Keratinocyte (primary cell): ENCODE results near the gene CDC16. TPM values are rescaled to one million over a fixed set of nuclear protein-coding genes. Genes with fewer than 3 reads are reported as not detected.

ENCODE experiments used
- DNase-seq: peaks from one replicate; pipeline ENCODE4 v3.0.0-alpha.2; 2011; ENCODE audit warnings: low read depth, missing footprints, low spot score
- FAIRE-seq: peaks from 2 replicates; lab custom pipeline; 2011; peaks lifted over from hg19 to GRCh38; lab: Jason Lieb, UNC
- H2AFZ ChIP-seq: 2 replicates; pipeline ENCODE4 v1.6.0; 2012; ENCODE audit warnings: low read length, control low read depth, inconsistent platforms; ENCODE audit not compliant: control insufficient read depth
- H3K27ac ChIP-seq: 2 replicates; pipeline ENCODE4 v1.5.1; 2011; ENCODE audit warnings: low read length; ENCODE audit not compliant: control insufficient read depth, insufficient read depth
- H3K27me3 ChIP-seq: 3 replicates; pipeline ENCODE4 v1.6.0; 2011; ENCODE audit warnings: low read length; ENCODE audit not compliant: control insufficient read depth, insufficient read depth; ENCODE audit errors: extremely low read depth
- H3K36me3 ChIP-seq, 2 experiments: 2 replicates in 1 of 2; 3 replicates in 1 of 2; pipeline ENCODE4 v1.5.1; 2011; ENCODE audit warnings: low read length in 2 of 2, mild to moderate bottlenecking in 1 of 2; ENCODE audit not compliant: control insufficient read depth in 2 of 2, insufficient read depth in 2 of 2; ENCODE audit errors: extremely low read depth in 1 of 2
- H3K4me1 ChIP-seq: 3 replicates; pipeline ENCODE4 v1.5.1; 2011; ENCODE audit warnings: low read length; ENCODE audit not compliant: control insufficient read depth, insufficient read depth; ENCODE audit errors: extremely low read depth
- H3K4me2 ChIP-seq: 3 replicates; pipeline ENCODE4 v1.6.0; 2011; ENCODE audit warnings: low read depth, low read length; ENCODE audit not compliant: control insufficient read depth, insufficient read depth; ENCODE audit errors: extremely low read depth
- H3K4me3 ChIP-seq, 3 experiments: fragments of 200-600 bp in 1 of 3; sonication (generic) in 1 of 3; 2 replicates in 2 of 3; 3 replicates in 1 of 3; pipeline ENCODE4 v1.5.1; 2011 to 2016; ENCODE audit warnings: low read length in 3 of 3, mild to moderate bottlenecking in 3 of 3, control low read depth in 2 of 3, inconsistent platforms in 1 of 3, low read depth in 1 of 3, mixed read lengths in 1 of 3, mixed run types in 1 of 3, moderate library complexity in 1 of 3; ENCODE audit not compliant: control insufficient read depth in 2 of 3, insufficient read depth in 2 of 3; ENCODE audit errors: extremely low read depth in 1 of 3
- H3K79me2 ChIP-seq: 2 replicates; pipeline ENCODE4 v1.6.0; 2012; ENCODE audit warnings: low read length; ENCODE audit not compliant: control insufficient read depth, insufficient read depth
- H3K9ac ChIP-seq: 3 replicates; pipeline ENCODE4 v1.6.0; 2011; ENCODE audit warnings: low read length; ENCODE audit not compliant: control insufficient read depth, insufficient read depth; ENCODE audit errors: extremely low read depth
- H3K9me1 ChIP-seq: 3 replicates; pipeline ENCODE4 v1.6.0; 2011; ENCODE audit warnings: low read length; ENCODE audit not compliant: control insufficient read depth, insufficient read depth; ENCODE audit errors: extremely low read depth
- H3K9me3 ChIP-seq: 2 replicates; pipeline ENCODE4 v1.5.1; 2012; ENCODE audit warnings: low read depth, low read length; ENCODE audit not compliant: control insufficient read depth
- H4K20me1 ChIP-seq: 3 replicates; pipeline ENCODE4 v1.6.0; 2011; ENCODE audit warnings: low read length; ENCODE audit not compliant: control insufficient read depth, insufficient read depth; ENCODE audit errors: extremely low read depth
- EZH2 ChIP-seq: IDR thresholded peaks from one replicate; pipeline ENCODE4 v1.6.1; 2012; ENCODE audit warnings: inconsistent platforms, mild to moderate bottlenecking, low read length, moderate library complexity
- dilution Hi-C: fragments of 300-500 bp; cut with MboI; formaldehyde crosslinking; loops from one replicate; pipeline ENCODE4 v1.7.0; 2020; ENCODE audit warnings: low sequenced_read_pairs; ENCODE audit not compliant: extremely low pct_ligation_motif_present
- polyA plus RNA-seq, 5 experiments: library from polyadenylated mRNA; depleted of rRNA in 3 of 5; stranded (reverse) in 3 of 5; stranded (forward) in 1 of 5; unstranded in 1 of 5; fragments of >200 nt; gene quantifications; 1 replicate in 1 of 5; 2 replicates in 3 of 5; 3 replicates in 1 of 5; pipeline versions ENCODE4 v1.2.1 to v1.2.3, GENCODE V29; 2011 to 2012; ENCODE audit warnings: missing spikeins in 2 of 5, low read depth in 1 of 5, low replicate concordance in 1 of 5
- TF ChIP-seq, protein P1 (sequence below), 3 experiments: IDR thresholded peaks in 1 of 3; conservative IDR thresholded peaks in 1 of 3; optimal IDR thresholded peaks in 1 of 3; 2 replicates in 2 of 3; 3 replicates in 1 of 3; pipeline versions ENCODE3 to v1.5.1; 2011; ENCODE audit warnings: low read length in 3 of 3, mild to moderate bottlenecking in 3 of 3, moderate library complexity in 2 of 3, control low read depth in 1 of 3, inconsistent platforms in 1 of 3; ENCODE audit not compliant: insufficient read depth in 2 of 3; ENCODE audit errors: extremely low read depth in 1 of 3

Gene CDC16
- polyA plus RNA-seq, 1 donor (not counting 4 experiments of a cell fraction or from before 2014, with no cell fraction given): 91.8 TPM

DNA sequence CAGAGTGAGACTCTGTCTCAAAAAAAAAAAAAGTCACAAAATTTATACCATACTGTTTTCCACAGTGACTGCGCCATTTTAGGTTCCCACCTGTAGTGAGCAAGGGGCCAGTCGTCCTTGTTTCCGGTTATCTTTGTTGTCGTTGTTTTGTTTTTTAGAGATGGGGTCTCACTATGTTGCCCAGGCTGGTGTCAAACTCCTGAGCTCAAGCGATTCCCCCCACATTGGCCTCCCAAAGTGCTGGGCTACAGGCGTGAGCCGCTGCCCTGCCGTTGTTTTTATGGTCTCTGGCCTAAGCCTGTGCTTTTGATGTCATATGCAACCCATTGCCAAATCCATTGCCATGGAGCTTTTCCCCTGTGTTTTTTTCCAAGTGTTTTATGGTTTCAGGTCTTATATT, 50.0 kb downstream of the CDC16 start:
- dilution Hi-C loops: no loop called here
- no peaks in the 10 kb centered on the region for H4K20me1 ChIP-seq
- no peak overlapping the region for H2AFZ ChIP-seq
- peaks cover 5 to 13% of the 10 kb centered on the region in 2 experiments for H3K36me3 ChIP-seq
- FAIRE-seq: no peak
- no peak for DNase-seq
- no peak overlapping the region for H3K9ac ChIP-seq
- H3K4me1 ChIP-seq: peaks cover 26% of the 10 kb centered on the region
- no peaks in the 10 kb centered on the region for H3K9me3 ChIP-seq
- H3K79me2 ChIP-seq: peaks cover 38% of the 10 kb centered on the region
- H3K9me1 ChIP-seq: no peaks in the 10 kb centered on the region
- no peak for TF ChIP-seq EZH2
- TF ChIP-seq, protein P1, sequence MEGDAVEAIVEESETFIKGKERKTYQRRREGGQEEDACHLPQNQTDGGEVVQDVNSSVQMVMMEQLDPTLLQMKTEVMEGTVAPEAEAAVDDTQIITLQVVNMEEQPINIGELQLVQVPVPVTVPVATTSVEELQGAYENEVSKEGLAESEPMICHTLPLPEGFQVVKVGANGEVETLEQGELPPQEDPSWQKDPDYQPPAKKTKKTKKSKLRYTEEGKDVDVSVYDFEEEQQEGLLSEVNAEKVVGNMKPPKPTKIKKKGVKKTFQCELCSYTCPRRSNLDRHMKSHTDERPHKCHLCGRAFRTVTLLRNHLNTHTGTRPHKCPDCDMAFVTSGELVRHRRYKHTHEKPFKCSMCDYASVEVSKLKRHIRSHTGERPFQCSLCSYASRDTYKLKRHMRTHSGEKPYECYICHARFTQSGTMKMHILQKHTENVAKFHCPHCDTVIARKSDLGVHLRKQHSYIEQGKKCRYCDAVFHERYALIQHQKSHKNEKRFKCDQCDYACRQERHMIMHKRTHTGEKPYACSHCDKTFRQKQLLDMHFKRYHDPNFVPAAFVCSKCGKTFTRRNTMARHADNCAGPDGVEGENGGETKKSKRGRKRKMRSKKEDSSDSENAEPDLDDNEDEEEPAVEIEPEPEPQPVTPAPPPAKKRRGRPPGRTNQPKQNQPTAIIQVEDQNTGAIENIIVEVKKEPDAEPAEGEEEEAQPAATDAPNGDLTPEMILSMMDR (optimal IDR thresholded peaks at IDR 0.05 in 1 of 3, IDR thresholded peaks at IDR 0.05 in 1 of 3, conservative IDR thresholded peaks at IDR 0.05 in 1 of 3; ENCODE audit: extremely low read depth in 1 of 3, insufficient read depth in 2 of 3, low read length in 3 of 3): no peak
- H3K4me2 ChIP-seq: no peak overlapping the region
- H3K27ac ChIP-seq: peak overlapping the region; percentile 67
- no peaks in the 10 kb centered on the region for H3K27me3 ChIP-seq
- no peak overlapping the region for H3K4me3 ChIP-seq

DNA sequence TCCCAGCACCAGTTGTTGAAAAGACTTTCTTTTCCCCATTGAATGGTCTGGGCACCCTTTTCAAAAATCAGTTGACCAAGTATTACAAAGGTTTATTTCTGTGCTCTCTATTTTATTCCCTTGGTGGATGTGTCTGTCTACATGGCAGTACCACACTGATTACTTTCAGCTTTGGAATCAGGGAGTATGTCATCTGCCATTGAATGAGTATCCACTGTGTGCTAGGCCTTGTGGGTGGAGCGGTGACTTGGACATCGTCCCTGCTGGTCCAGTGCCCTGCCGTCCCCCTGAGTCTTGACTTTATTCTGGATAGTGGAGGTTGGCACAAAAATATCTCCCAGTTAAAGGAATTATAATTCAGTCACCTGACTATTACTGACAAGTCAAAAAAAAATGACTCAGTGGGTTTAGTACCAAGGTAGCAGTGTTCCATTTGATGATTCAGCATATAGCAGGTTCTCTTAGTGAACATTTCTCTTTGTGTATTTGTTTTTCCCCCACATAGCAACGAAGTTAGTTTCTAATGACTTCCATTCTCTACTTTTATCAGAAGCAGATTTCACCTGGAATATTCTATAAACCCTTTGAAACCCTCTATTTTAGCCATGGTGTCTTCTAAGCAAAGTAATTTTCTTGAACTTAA, 50.6 kb downstream of the CDC16 start:
- no peak for FAIRE-seq
- H3K4me2 ChIP-seq: peak overlapping the region; percentile 6

More for the DNA sequence above, 50.6 kb downstream of the CDC16 start:
- H3K79me2 ChIP-seq: peaks cover 44% of the 10 kb centered on the region
- no peak for DNase-seq
- H3K4me1 ChIP-seq: peaks cover 24% of the 10 kb centered on the region
- no peaks in the 10 kb centered on the region for H3K9me3 ChIP-seq
- H3K9me1 ChIP-seq: no peaks in the 10 kb centered on the region
- peaks cover 5 to 19% of the 10 kb centered on the region in 2 experiments for H3K36me3 ChIP-seq
- H3K27me3 ChIP-seq: no peaks in the 10 kb centered on the region
- H3K27ac ChIP-seq: peak overlapping the region; percentile 67
- dilution Hi-C loops: no loop called here
- TF ChIP-seq, protein P1 (optimal IDR thresholded peaks at IDR 0.05 in 1 of 3, IDR thresholded peaks at IDR 0.05 in 1 of 3, conservative IDR thresholded peaks at IDR 0.05 in 1 of 3; ENCODE audit: extremely low read depth in 1 of 3, insufficient read depth in 2 of 3, low read length in 3 of 3): no peak
- TF ChIP-seq EZH2: no peak
- H3K9ac ChIP-seq: no peak overlapping the region
- no peaks in the 10 kb centered on the region for H4K20me1 ChIP-seq
- no peak overlapping the region for H3K4me3 ChIP-seq
- H2AFZ ChIP-seq: no peak overlapping the region
